SK-N-MC (cell line): ENCODE data around the gene FOLR3.
"Not testable (repeated sequence)": the region's sequence is repeated elsewhere in the genome, so short reads cannot be mapped to it uniquely, and the experiment has no call there.

Source experiments
- DNase-seq: peaks from one replicate; pipeline ENCODE4 v3.0.0-alpha.2; 2011; ENCODE audit warnings: low read depth, low spot score
- H3K27ac ChIP-seq: fragments of 200-600 bp; sonication (generic); 2 replicates; pipeline ENCODE4 v1.5.1; 2016; ENCODE audit warnings: mixed run types
- H3K36me3 ChIP-seq: fragments of 200-600 bp; sonication (generic); 2 replicates; pipeline ENCODE4 v1.6.1; 2017; ENCODE audit warnings: antibody characterized with exemption, low read length, mixed read lengths; ENCODE audit not compliant: insufficient read depth
- H3K4me3 ChIP-seq: fragments of 200-600 bp; sonication (generic); 2 replicates; pipeline ENCODE4 v1.5.1; 2016
- H3K9ac ChIP-seq: fragments of 200-600 bp; sonication (generic); 2 replicates; pipeline ENCODE4 v1.8.0; 2017; ENCODE audit warnings: mixed run types, mixed read lengths; ENCODE audit not compliant: insufficient read length
- H3K9me3 ChIP-seq: fragments of 200-600 bp; sonication (generic); 2 replicates; pipeline ENCODE4 v1.6.1; 2017; ENCODE audit warnings: low read depth, mild to moderate bottlenecking, antibody characterized with exemption, low read length, moderate library complexity, mixed read lengths
- EZH2 ChIP-seq: fragments of 200-600 bp; sonication (generic); IDR thresholded peaks from one replicate; pipeline ENCODE4 v1.6.1; 2017; ENCODE audit warnings: antibody characterized with exemption
- FOXP2 ChIP-seq: optimal IDR thresholded peaks from 2 replicates; pipeline ENCODE3; 2011; ENCODE audit warnings: mild to moderate bottlenecking, moderate library complexity; ENCODE audit not compliant: insufficient read depth; ENCODE audit errors: extremely low read length, control extremely low read depth
- POLR2AphosphoS5 ChIP-seq: IDR thresholded peaks from 2 replicates; pipeline ENCODE4 v1.6.1; 2012; ENCODE audit warnings: mild to moderate bottlenecking, low read depth, low read length, borderline replicate concordance

Gene FOLR3

DNA sequence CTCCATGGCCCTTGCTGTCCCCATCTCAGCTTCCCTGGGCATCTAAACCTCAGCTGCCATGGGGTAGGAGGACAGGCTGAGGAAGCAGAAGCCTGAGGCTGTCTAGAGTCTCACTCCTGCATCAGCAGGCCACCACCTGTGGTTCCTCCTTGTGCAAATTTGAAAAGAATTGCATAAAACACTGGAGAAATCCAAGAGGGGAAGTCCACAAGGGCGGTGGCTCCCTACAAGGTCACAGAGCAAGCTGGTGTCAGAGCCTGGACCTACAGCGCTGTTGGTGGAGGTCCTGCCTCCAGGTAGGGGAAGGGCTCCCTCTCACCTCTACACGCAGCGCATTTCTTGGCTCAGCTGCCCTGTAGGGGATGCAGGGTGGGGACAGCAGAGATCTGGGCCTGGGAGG, at the start of gene FOLR3:
Gene FOLR3, plus strand, starts transcription at position 253 of the 400 bp plus-strand sequence. CDS start 228 bp downstream, outside the sequence.
- not testable (repeated sequence) for H3K9me3 ChIP-seq, H3K36me3 ChIP-seq, DNase-seq, H3K27ac ChIP-seq, H3K9ac ChIP-seq, H3K4me3 ChIP-seq

DNA sequence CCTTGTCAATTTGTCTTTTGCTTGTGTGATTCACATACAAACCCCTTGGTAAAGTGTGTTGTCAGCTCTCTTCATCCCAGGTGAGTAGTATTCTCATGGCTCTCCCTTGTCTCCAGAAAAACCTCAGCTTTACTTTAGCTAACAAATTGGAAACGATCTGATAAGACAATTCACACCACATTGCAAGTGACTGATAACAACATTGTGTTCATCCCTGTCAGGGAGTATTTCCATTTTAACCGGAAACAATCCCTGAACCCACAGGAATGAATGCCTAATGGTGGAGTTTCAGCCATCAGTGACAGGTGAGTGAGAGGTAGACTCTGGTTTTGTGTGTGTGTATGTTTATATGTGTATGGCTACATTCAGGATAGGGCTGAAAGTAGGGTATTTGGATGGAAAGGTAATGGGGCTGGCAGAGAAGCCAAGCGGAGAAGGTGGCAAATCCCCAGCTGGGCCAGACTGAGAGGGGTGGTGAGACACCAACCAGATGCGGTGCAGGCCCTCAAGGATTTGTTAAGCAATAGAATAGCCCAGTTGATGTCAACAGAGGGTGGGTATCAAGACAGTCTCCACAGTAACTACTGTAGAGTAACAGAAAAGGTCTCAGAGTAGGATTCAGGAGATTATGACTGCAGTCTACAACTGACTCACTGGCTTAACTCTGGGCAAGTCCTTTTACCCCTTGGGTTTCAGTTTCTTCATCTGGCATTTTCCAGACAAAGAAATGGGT, 47.3 kb upstream of the FOLR3 start:
- no peak overlapping the region for H3K27ac ChIP-seq
- no peak for DNase-seq
- peaks cover 4% of the 10 kb centered on the region; the same call in 1 of the 2 replicates for H3K36me3 ChIP-seq
- TF ChIP-seq EZH2: no peak
- no peak for TF ChIP-seq POLR2AphosphoS5
- TF ChIP-seq FOXP2: no peak
- no peak overlapping the region for H3K4me3 ChIP-seq
- no peak overlapping the region for H3K9ac ChIP-seq
- no peaks in the 10 kb centered on the region for H3K9me3 ChIP-seq

DNA sequence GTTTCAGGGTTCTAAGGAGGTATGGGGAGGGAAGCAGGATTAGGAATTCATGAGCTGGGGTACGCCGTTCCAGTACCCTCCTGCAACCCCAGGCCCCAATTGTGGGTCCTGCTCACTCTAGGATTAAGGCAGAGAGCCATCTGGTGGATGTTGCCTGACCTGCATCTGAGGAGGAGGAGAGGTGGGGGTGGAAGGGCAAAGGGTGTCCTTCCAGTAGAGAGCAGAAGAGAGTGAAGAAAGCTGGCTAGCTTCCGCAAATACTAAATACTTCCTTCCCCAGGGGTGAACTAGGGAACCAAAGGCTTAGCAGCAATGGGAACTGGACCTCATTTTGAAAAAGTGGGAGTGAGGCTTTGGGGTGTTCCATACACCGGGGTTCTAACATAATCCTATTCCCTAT, 44.2 kb upstream of the FOLR3 start:
- TF ChIP-seq POLR2AphosphoS5 (no peak), EZH2 (no peak), FOXP2 (no peak)
- Histone ChIP-seq H3K27ac (no peak overlapping the region), H3K9me3 (no peaks in the 10 kb centered on the region), H3K4me3 (no peak overlapping the region), H3K36me3 (peaks cover 17% of the 10 kb centered on the region; the same call in 1 of the 2 replicates), H3K9ac (no peak overlapping the region)
- DNase-seq: no peak

DNA sequence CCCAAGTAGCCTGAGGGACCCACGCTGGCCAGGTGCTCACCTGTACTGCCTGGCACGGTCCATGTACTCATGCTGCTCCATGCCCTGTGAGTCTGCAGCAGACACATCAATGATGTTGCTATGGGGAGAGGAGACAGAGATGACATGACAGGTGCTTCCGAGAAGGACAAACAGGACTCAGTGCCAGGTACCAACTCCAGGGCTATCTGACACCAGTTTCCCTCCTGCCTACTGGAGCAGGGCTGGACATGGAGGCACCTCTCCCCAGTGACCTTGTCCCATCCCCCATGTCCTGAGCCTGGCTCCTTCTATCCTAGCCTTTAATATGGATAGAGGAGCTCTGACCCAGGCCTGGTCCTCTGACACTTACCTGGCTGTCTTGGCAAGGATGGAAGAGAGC, 36.8 kb upstream of the FOLR3 start:
- Histone ChIP-seq H3K36me3 (peaks cover 55% of the 10 kb centered on the region), H3K9me3 (no peaks in the 10 kb centered on the region), H3K9ac (no peak overlapping the region), H3K27ac (no peak overlapping the region), H3K4me3 (no peak overlapping the region)
- no peak for DNase-seq
- TF ChIP-seq POLR2AphosphoS5 (no peak; the same call in 1 of the 2 replicates), FOXP2 (no peak), EZH2 (no peak)

DNA sequence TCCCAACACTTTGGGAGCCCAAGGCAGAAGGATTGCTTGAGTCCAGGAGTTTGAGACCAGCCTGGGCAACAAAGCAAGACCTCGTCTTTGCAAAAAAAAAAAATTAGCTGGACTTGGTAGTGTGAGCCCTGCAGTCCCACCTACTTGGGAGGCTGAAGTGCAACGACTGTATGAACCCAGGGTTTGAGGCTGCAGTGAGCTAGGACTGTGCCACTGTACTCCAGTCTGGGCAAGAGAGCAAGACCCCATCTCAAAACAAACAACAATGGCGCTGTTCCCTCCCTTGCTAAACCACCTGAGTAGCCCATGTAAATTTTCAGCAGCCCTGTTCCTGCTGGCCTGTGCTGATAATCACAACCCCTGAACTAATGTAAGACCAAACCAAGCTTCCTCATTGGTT, 35.5 kb upstream of the FOLR3 start:
- H3K4me3 ChIP-seq: no peak overlapping the region
- no peak for DNase-seq
- H3K36me3 ChIP-seq: peaks cover 46% of the 10 kb centered on the region

DNA sequence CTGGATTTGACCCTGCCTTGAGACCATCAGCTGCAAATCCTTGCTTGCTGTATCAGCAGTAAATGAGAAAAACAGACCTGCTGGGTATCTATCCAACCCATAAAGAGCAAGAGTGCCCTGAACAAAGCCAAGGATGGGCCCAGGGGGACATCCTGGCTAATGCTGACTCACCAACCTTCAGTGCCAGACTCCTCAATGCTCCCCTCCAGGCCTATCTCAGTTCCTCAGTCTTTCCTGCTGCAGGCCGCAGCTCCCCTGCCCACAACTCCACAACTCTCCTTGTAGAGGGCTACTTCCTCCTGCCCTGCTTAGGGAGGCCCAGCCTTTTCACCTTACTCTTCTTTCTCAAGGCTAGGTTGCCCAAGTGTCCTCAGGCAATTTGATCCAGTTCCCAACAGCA, 35.1 kb upstream of the FOLR3 start:
- Histone ChIP-seq H3K9ac (no peak overlapping the region), H3K9me3 (no peaks in the 10 kb centered on the region), H3K4me3 (no peak overlapping the region), H3K36me3 (peaks cover 43% of the 10 kb centered on the region), H3K27ac (no peak overlapping the region)
- no peak for DNase-seq
- no peak for TF ChIP-seq EZH2
- no peak for TF ChIP-seq POLR2AphosphoS5
- TF ChIP-seq FOXP2: no peak

More for the DNA sequence above, 35.5 kb upstream of the FOLR3 start:
- H3K9me3 ChIP-seq: no peaks in the 10 kb centered on the region
- H3K27ac ChIP-seq: no peak overlapping the region
- H3K9ac ChIP-seq: no peak overlapping the region
- TF ChIP-seq POLR2AphosphoS5: no peak
- no peak for TF ChIP-seq FOXP2

DNA sequence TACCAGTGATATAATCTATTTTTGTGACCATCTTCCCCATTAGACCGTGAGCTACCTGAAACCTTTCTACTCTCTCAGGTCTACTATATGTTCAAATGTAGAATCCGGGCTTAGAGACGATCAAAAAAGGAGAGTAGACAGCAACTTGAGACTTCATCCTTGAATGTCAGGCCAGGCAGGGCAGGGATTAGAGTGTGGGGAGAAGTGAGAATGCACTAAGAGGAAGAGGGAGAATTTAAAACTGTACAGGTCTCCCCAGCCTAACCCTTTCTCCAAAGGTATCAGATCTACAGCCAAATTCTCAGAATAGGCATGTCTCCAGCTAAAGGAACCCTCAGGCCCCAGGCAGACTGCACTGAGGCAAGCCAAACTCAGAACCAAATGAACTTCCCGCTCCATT, 33.4 kb upstream of the FOLR3 start:
- Histone ChIP-seq H3K9ac (peak overlapping the region; percentile 99), H3K36me3 (peaks cover 40% of the 10 kb centered on the region), H3K27ac (peak overlapping the region; percentile 88), H3K4me3 (peak overlapping the region; percentile 97), H3K9me3 (no peaks in the 10 kb centered on the region)
- no peak for TF ChIP-seq EZH2
- no peak for TF ChIP-seq POLR2AphosphoS5
- no peak for TF ChIP-seq FOXP2
- no peak for DNase-seq

DNA sequence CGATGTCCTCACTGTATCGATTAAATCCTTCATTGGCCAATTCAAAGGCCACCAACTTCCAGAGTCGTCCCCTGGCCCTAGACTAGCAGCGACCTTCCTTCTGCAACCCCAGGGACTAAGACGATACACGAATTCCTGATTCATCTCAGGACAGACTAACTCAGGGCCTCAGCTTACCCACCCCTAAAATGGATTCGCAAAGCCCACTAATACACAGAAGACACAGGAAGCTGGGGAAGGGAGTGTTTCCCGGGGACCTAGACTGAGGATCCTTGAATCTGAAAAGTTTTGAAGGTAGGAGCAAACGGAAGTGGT, 32.9 kb upstream of the FOLR3 start:
- TF ChIP-seq EZH2: no peak
- no peak for TF ChIP-seq POLR2AphosphoS5
- TF ChIP-seq FOXP2: no peak
- Histone ChIP-seq H3K4me3 (peak overlapping the region; percentile 97), H3K36me3 (peaks cover 36% of the 10 kb centered on the region), H3K9ac (peak overlapping the region; percentile 99), H3K27ac (peak overlapping the region; percentile 88), H3K9me3 (no peaks in the 10 kb centered on the region)
- no peak for DNase-seq
